Smooth muscle cell (in vitro differentiated cells): ENCODE results near the gene C11orf86. TPM values are rescaled to one million over a fixed set of nuclear protein-coding genes. Genes with fewer than 3 reads are reported as not detected.

Source experiments
- DNase-seq: peaks from one replicate; lab custom pipeline; 2025; ENCODE audit not compliant: unreplicated experiment; lab: John Stamatoyannopoulos, UW
- H2AFZ ChIP-seq: fragments of 200-600 bp; sonication (generic); 2 replicates; pipeline ENCODE4 v1.6.0; 2016; ENCODE audit warnings: antibody characterized with exemption, low read depth, mild to moderate bottlenecking
- H3F3A ChIP-seq: fragments of 200-600 bp; sonication (generic); 2 replicates; pipeline ENCODE4 v1.6.0; 2017; ENCODE audit warnings: antibody characterized with exemption, low read depth
- H3K27ac ChIP-seq: fragments of 200-600 bp; sonication (generic); 2 replicates; pipeline ENCODE4 v1.5.1; 2016; ENCODE audit warnings: low read depth, mild to moderate bottlenecking
- H3K27me3 ChIP-seq: fragments of 200-600 bp; sonication (generic); 2 replicates; pipeline ENCODE4 v1.6.1; 2016; ENCODE audit warnings: low read depth, mild to moderate bottlenecking
- H3K36me3 ChIP-seq: fragments of 200-600 bp; sonication (generic); 2 replicates; pipeline ENCODE4 v1.5.1; 2016; ENCODE audit warnings: low read depth
- H3K4me1 ChIP-seq: fragments of 200-600 bp; sonication (generic); 2 replicates; pipeline ENCODE4 v1.5.1; 2016; ENCODE audit warnings: low read depth
- H3K4me2 ChIP-seq: fragments of 200-600 bp; sonication (generic); 2 replicates; pipeline ENCODE4 v1.6.0; 2016; ENCODE audit warnings: mild to moderate bottlenecking
- H3K4me3 ChIP-seq: fragments of 200-600 bp; sonication (generic); 2 replicates; pipeline ENCODE4 v1.5.1; 2016; ENCODE audit warnings: mild to moderate bottlenecking
- H3K79me2 ChIP-seq: fragments of 200-600 bp; sonication (generic); 2 replicates; pipeline ENCODE4 v1.6.0; 2016; ENCODE audit warnings: low read depth, mild to moderate bottlenecking
- H3K9ac ChIP-seq: fragments of 200-600 bp; sonication (generic); 2 replicates; pipeline ENCODE4 v1.6.0; 2016; ENCODE audit warnings: low read depth
- H3K9me3 ChIP-seq: fragments of 200-600 bp; sonication (generic); replicated peaks from 2 replicates; pipeline ENCODE4 v1.5.1; 2016; ENCODE audit warnings: low read depth
- H4K20me1 ChIP-seq: fragments of 200-600 bp; sonication (generic); 2 replicates; pipeline ENCODE4 v1.6.0; 2016; ENCODE audit warnings: low read depth
- CTCF ChIP-seq: fragments of 200-600 bp; sonication (generic); IDR thresholded peaks from 2 replicates; pipeline ENCODE4 v1.5.1; 2017; ENCODE audit warnings: borderline replicate concordance, mild to moderate bottlenecking, antibody characterized with exemption; ENCODE audit not compliant: insufficient read depth, poor library complexity, severe bottlenecking
- WGBS: methylation state at CpG from one replicate; pipeline ENCODE4 v1.1.7; 2016; ENCODE audit warnings: low lambda C conversion rate; 5-methylcytosine and 5-hydroxymethylcytosine counted together
- polyA plus RNA-seq: library from polyadenylated mRNA; unstranded; fragments of >200 nt; fragmentation: Nextera tagmentation; extraction: Ambion mirVana; gene quantifications from 2 replicates; pipeline ENCODE4 v1.2.1, GENCODE V29; 2016
- total RNA-seq: library from RNA; depleted of rRNA; stranded (reverse); fragments of >200 nt; gene quantifications from 2 replicates; pipeline ENCODE4 v1.2.3, GENCODE V29; 2014

C11orf86 gene
- total and polyA plus RNA-seq, 2 experiments from 2014 or later = not detected

GRCh38 chr11:67007126-67007525 is 32.0 kb downstream of the C11orf86 start:
- Histone ChIP-seq H3K9ac (no peak overlapping the region), H3K9me3 (no peaks in the 10 kb centered on the region), H3K27me3 (no peaks in the 10 kb centered on the region), H3K4me2 (no peak overlapping the region), H3K4me3 (no peak overlapping the region), H3K36me3 (no peaks in the 10 kb centered on the region), H3F3A (no peaks in the 10 kb centered on the region), H3K79me2 (no peaks in the 10 kb centered on the region), H3K4me1 (no peaks in the 10 kb centered on the region), H4K20me1 (no peaks in the 10 kb centered on the region), H3K27ac (no peak overlapping the region), H2AFZ (no peak overlapping the region)
- TF ChIP-seq CTCF = no peak
- no peak for DNase-seq
- WGBS = 96% methylated on average over 7 of the region's 7 CpGs

GRCh38 chr11:67010296-67010905 is 35.3 kb downstream of the C11orf86 start:
- WGBS = 91% methylated on average over 7 of the region's 7 CpGs
- DNase-seq = no peak
- H3F3A ChIP-seq = no peaks in the 10 kb centered on the region
- H3K79me2 ChIP-seq = no peaks in the 10 kb centered on the region
- H3K9me3 ChIP-seq = no peaks in the 10 kb centered on the region
- no peaks in the 10 kb centered on the region for H3K4me1 ChIP-seq
- H3K4me3 ChIP-seq = no peak overlapping the region
- no peaks in the 10 kb centered on the region for H4K20me1 ChIP-seq
- no peak for TF ChIP-seq CTCF
- H3K9ac ChIP-seq = no peak overlapping the region
- no peak overlapping the region for H2AFZ ChIP-seq
- H3K27ac ChIP-seq = no peak overlapping the region
- no peaks in the 10 kb centered on the region for H3K27me3 ChIP-seq
- no peaks in the 10 kb centered on the region for H3K36me3 ChIP-seq
- H3K4me2 ChIP-seq = no peak overlapping the region

- no peaks in the 10 kb centered on the region for H4K20me1 ChIP-seq
- H3F3A ChIP-seq = no peaks in the 10 kb centered on the region
- no peak overlapping the region for H3K4me2 ChIP-seq
- H3K9me3 ChIP-seq = no peaks in the 10 kb centered on the region
- no peak overlapping the region for H3K9ac ChIP-seq
- 93% methylated on average over 11 of the region's 11 CpGs for WGBS
- no peak for TF ChIP-seq CTCF
- no peaks in the 10 kb centered on the region for H3K36me3 ChIP-seq
- no peaks in the 10 kb centered on the region for H3K79me2 ChIP-seq
- no peak overlapping the region for H2AFZ ChIP-seq
- H3K4me1 ChIP-seq = no peaks in the 10 kb centered on the region
- no peak overlapping the region for H3K27ac ChIP-seq
- no peak for DNase-seq
- no peaks in the 10 kb centered on the region for H3K27me3 ChIP-seq
- no peak overlapping the region for H3K4me3 ChIP-seq
These were observed 38.5 kb downstream of the C11orf86 start for GRCh38 chr11:67013511-67014045.

- H2AFZ ChIP-seq = no peak overlapping the region
- WGBS = 96% methylated on average over 7 of the region's 7 CpGs
- no peaks in the 10 kb centered on the region for H3K79me2 ChIP-seq
- no peaks in the 10 kb centered on the region for H4K20me1 ChIP-seq
- no peaks in the 10 kb centered on the region for H3K4me1 ChIP-seq
- no peak overlapping the region for H3K4me3 ChIP-seq
- no peaks in the 10 kb centered on the region for H3K36me3 ChIP-seq
- H3K4me2 ChIP-seq = no peak overlapping the region
- H3K27me3 ChIP-seq = no peaks in the 10 kb centered on the region
- no peaks in the 10 kb centered on the region for H3F3A ChIP-seq
- H3K9ac ChIP-seq = no peak overlapping the region
- no peaks in the 10 kb centered on the region for H3K9me3 ChIP-seq
- H3K27ac ChIP-seq = no peak overlapping the region
- no peak for DNase-seq
- no peak for TF ChIP-seq CTCF
These were observed 39.2 kb downstream of the C11orf86 start for GRCh38 chr11:67014343-67014742.
